ENCODE results near the gene ASAP2. TPM values are rescaled to one million over a fixed set of nuclear protein-coding genes. Genes with fewer than 3 reads are reported as not detected.

Gene ASAP2
- total RNA-seq, 1 donor from 2014 or later = 24.3 TPM

- no peak for DNase-seq
- TF ChIP-seq CTCF (IDR thresholded peaks at IDR 0.05) = no peak
- ATAC-seq = no peak
- intact Hi-C loops (cut with DNase I) = no loop called here
- peaks cover 4% of the 10 kb centered on the region for H3K36me3 ChIP-seq
- peaks cover 20% of the 10 kb centered on the region for H3K4me1 ChIP-seq
- H3K27ac ChIP-seq = no peak overlapping the region
- H3K27me3 ChIP-seq (ENCODE audit: low read depth) = no peaks in the 10 kb centered on the region
- no peaks in the 10 kb centered on the region for H3K9me3 ChIP-seq
- no peak overlapping the region for H3K4me3 ChIP-seq
These were observed 68.8 kb downstream of the ASAP2 start for GRCh38 chr2:9275399-9275798.

- intact Hi-C loops (cut with DNase I) = no loop called here
- TF ChIP-seq CTCF (IDR thresholded peaks at IDR 0.05) = no peak
- Histone ChIP-seq H3K27ac (no peak overlapping the region), H3K4me3 (no peak overlapping the region), H3K36me3 (peaks cover 6% of the 10 kb centered on the region), H3K4me1 (peaks cover 20% of the 10 kb centered on the region), H3K27me3 (ENCODE audit: low read depth) (no peaks in the 10 kb centered on the region), H3K9me3 (no peaks in the 10 kb centered on the region)
- ATAC-seq (no peak), DNase-seq (no peak)
These were observed 69.5 kb downstream of the ASAP2 start for GRCh38 chr2:9276074-9276473.

- Histone ChIP-seq H3K4me3 (no peak overlapping the region), H3K4me1 (peaks cover 20% of the 10 kb centered on the region), H3K9me3 (no peaks in the 10 kb centered on the region), H3K27ac (no peak overlapping the region), H3K36me3 (peaks cover 6% of the 10 kb centered on the region), H3K27me3 (ENCODE audit: low read depth) (no peaks in the 10 kb centered on the region)
- no peak for TF ChIP-seq CTCF (IDR thresholded peaks at IDR 0.05)
- DNase-seq (no peak), ATAC-seq (no peak)
- intact Hi-C loops (cut with DNase I) = no loop called here
These were observed 70.4 kb downstream of the ASAP2 start for GRCh38 chr2:9276901-9277451.

GRCh38 chr2:9278439-9278838 is 71.8 kb downstream of the ASAP2 start:
- Histone ChIP-seq H3K4me1 (peaks cover 27% of the 10 kb centered on the region), H3K27me3 (ENCODE audit: low read depth) (no peaks in the 10 kb centered on the region), H3K27ac (no peak overlapping the region), H3K4me3 (no peak overlapping the region), H3K9me3 (no peaks in the 10 kb centered on the region), H3K36me3 (peaks cover 6% of the 10 kb centered on the region)
- intact Hi-C loops (cut with DNase I) = no loop called here
- TF ChIP-seq CTCF (IDR thresholded peaks at IDR 0.05) = no peak
- ATAC-seq (no peak), DNase-seq (no peak)

- Histone ChIP-seq H3K4me1 (peaks cover 25% of the 10 kb centered on the region), H3K27me3 (ENCODE audit: low read depth) (no peaks in the 10 kb centered on the region), H3K27ac (no peak overlapping the region), H3K36me3 (peaks cover 6% of the 10 kb centered on the region), H3K9me3 (no peaks in the 10 kb centered on the region), H3K4me3 (no peak overlapping the region)
- TF ChIP-seq CTCF (IDR thresholded peaks at IDR 0.05) = no peak
- DNase-seq (no peak), ATAC-seq (no peak)
- intact Hi-C loops (cut with DNase I) = no loop called here
These were observed 72.8 kb downstream of the ASAP2 start for GRCh38 chr2:9279426-9279825.

- Histone ChIP-seq H3K27me3 (ENCODE audit: low read depth) (no peaks in the 10 kb centered on the region), H3K9me3 (no peaks in the 10 kb centered on the region), H3K4me1 (peaks cover 19% of the 10 kb centered on the region), H3K36me3 (peaks cover 6% of the 10 kb centered on the region), H3K27ac (no peak overlapping the region), H3K4me3 (no peak overlapping the region)
- intact Hi-C loops (cut with DNase I) = no loop called here
- TF ChIP-seq CTCF (IDR thresholded peaks at IDR 0.05) = no peak
- no peak for ATAC-seq
- DNase-seq = no peak
These were observed 73.6 kb downstream of the ASAP2 start for GRCh38 chr2:9280224-9280623.
